Heart left ventricle (tissue), 16 donors: ENCODE data around the gene ANXA8L1. TPM values are rescaled to one million over a fixed set of nuclear protein-coding genes. Genes with fewer than 3 reads are reported as not detected.
"Not testable (repeated sequence)": the region's sequence is repeated elsewhere in the genome, so short reads cannot be mapped to it uniquely, and the experiment has no call there.

Source experiments
- ATAC-seq, 4 donors: fragments of 200-7000 bp; cut with Tn5 transposase; one replicate each; pipeline ENCODE4 v1.9.1; 2020 to 2022; ENCODE audit warnings: moderate library complexity in 4 of 4, mild to moderate bottlenecking in 3 of 4, moderate number of reproducible peaks in 1 of 4
- DNase-seq, 5 donors: peaks; one replicate each; pipeline ENCODE4 v3.0.0-alpha.2; 2020
- H3K27ac ChIP-seq, 12 donors: fragments of 200-600 bp; sonication (generic) in 4 of 12; one replicate each; pipeline versions ENCODE4 v1.5.0 to v1.8.0; 2016 to 2022; ENCODE audit warnings: mild to moderate bottlenecking in 2 of 12
- H3K27me3 ChIP-seq, 9 donors: fragments of 200-600 bp; sonication (generic) in 2 of 9; one replicate each; pipeline versions ENCODE4 v1.5.1 to v1.8.0; 2016 to 2022; ENCODE audit warnings: mild to moderate bottlenecking in 3 of 9
- H3K36me3 ChIP-seq, 9 donors: fragments of 200-600 bp; sonication (generic) in 2 of 9; one replicate each; pipeline versions ENCODE4 v1.5.0 to v1.8.0; 2018 to 2022; ENCODE audit warnings: mild to moderate bottlenecking in 2 of 9
- H3K4me1 ChIP-seq, 12 donors: fragments of 200-600 bp; sonication (generic) in 4 of 12; one replicate each; pipeline versions ENCODE4 v1.5.0 to v1.8.0; 2016 to 2022; ENCODE audit warnings: mild to moderate bottlenecking in 3 of 12
- H3K4me3 ChIP-seq, 12 donors: fragments of 200-600 bp; sonication (generic) in 4 of 12; one replicate each; pipeline versions ENCODE4 v1.5.0 to v1.8.0; 2017 to 2022; ENCODE audit warnings: mild to moderate bottlenecking in 9 of 12, moderate library complexity in 4 of 12
- H3K9me3 ChIP-seq, 12 donors: fragments of 200-600 bp; sonication (generic) in 4 of 12; one replicate each; pipeline versions ENCODE4 v1.5.0 to v1.8.0; 2016 to 2022; ENCODE audit warnings: mild to moderate bottlenecking in 1 of 12
- POLR2A ChIP-seq, 2 donors: fragments of 450-650 bp; IDR thresholded peaks; one replicate each; pipeline ENCODE4 v1.6.1; 2017; ENCODE audit warnings: antibody characterized with exemption in 2 of 2, mild to moderate bottlenecking in 2 of 2, moderate library complexity in 2 of 2
- WGBS, 4 donors: extraction: QIAGEN DNeasy Blood & Tissue Kit in 2 of 4; methylation state at CpG; one replicate each; pipeline versions ENCODE4 v1.1.5 to v1.1.7; 2013 to 2018; 5-methylcytosine and 5-hydroxymethylcytosine counted together
- intact Hi-C, 10 donors: fragments of 100-400 bp; cut with DNase I; formaldehyde crosslinking; loops; one replicate each; pipeline versions ENCODE4 v1.11.1 to v1.14.2; 2022
- long read RNA-seq, 3 donors: library from polyadenylated mRNA; unstranded; transcript quantifications; one replicate each; pipeline ENCODE4 v2.0.0, GENCODE V29; 2020 to 2021
- polyA plus RNA-seq, 2 donors: library from polyadenylated mRNA; stranded (reverse); fragments of 200-250 nt; gene quantifications; one replicate each; pipeline ENCODE4 v1.2.3, GENCODE V29; 2013
- total RNA-seq, 9 donors: library from RNA; depleted of rRNA in 2 of 9; stranded (reverse); fragments of >200 nt in 2 of 9; fragmentation: NEBNext Ultra II Directional in 3 of 9; extraction: Animal tissue kit (Norgen Biotek cat#: 25700) in 3 of 9; gene quantifications; one replicate each; pipeline versions ENCODE4 v1.1.0 to v1.2.4, GENCODE V29; 2016 to 2023
- TF ChIP-seq, protein P1 (sequence below), 12 donors: fragments of 200-600 bp; sonication (generic) in 4 of 12; IDR thresholded peaks; one replicate each; pipeline versions ENCODE4 v1.5.0 to v1.8.0; 2018 to 2022; ENCODE audit warnings: antibody characterized with exemption in 12 of 12, mild to moderate bottlenecking in 5 of 12
- donor health status: ischemic (EF 13 %, LVEDD 7.1; RV severe dilation, severe dysfunction).
- donor health status: healthy with polysubstance abuse.
- donor health status: DM: no; HTN: yes; CAD: no.
- donor health status: DM: no; HTN: no; CAD: no.
- donor health status: ischemic (EF 25% LVEDD 6.9; RV normal size, moderate dysfunction).
- donor health status: ischemic (EF 25% LVEDD 5.7; RV mildly dilated, moderate dysfunction).
- donor health status: healthy.
- donor health status: DM: yes; HTN: yes; CAD: no.
- donor health status: ischemic (EF 35%, LVEDD 5.7; RV mildly dilated, moderate dysfunction).
- donor health status: nonischemic (EF 11% LVEDD 7.7; RV severe dilation, severe dysfunction).
- donor health status: DM: yes; HTN: yes; CAD: no.
- donor health status: PGD.
- donor health status: ischemic (EF 29% LVEDD 5.4; RV normal size, mild dysfunction).
- donor health status: nonischemic (EF 23%, LVEDD 6.1; RV moderate dilation, normal function).

Gene ANXA8L1, protein sequence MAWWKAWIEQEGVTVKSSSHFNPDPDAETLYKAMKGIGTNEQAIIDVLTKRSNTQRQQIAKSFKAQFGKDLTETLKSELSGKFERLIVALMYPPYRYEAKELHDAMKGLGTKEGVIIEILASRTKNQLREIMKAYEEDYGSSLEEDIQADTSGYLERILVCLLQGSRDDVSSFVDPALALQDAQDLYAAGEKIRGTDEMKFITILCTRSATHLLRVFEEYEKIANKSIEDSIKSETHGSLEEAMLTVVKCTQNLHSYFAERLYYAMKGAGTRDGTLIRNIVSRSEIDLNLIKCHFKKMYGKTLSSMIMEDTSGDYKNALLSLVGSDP
- total RNA-seq: 10 to 100 TPM in 1 of 9 donors, 1 to 10 TPM in 1, not detected in 7; 1.6 to 43.5 TPM
- under 1 TPM in 1 of 2 donors, not detected in 1; 0.08 TPM for polyA plus RNA-seq
- long read RNA-seq, donor 1: 0 reads
- long read RNA-seq, donor 2: 0 reads
- long read RNA-seq, donor 3: 0 reads

DNA sequence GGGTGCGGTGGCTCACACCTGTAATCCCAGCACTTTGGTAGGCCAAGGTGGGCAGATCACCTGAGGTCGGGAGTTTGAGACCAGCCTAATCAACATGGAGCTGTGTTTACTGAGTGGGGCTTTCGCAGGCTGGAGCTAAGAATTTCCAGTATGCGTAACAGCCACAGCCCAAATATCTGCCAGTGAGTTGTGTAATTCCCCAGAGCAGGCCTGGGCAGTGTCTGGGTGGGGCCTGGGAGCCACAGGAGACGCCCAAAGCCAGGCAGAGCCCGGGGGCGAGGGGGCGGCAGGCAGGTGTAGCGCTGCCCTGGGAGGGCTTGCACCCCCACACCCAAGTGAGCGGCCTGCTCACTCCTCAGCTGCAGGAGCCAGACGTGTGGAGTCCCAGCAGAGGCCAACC lies at the start of gene ANXA8L1:
Gene ANXA8L1 (plus strand): TSS at position 371 of the 400 bp plus-strand sequence. CDS start 76 bp downstream, outside the sequence.
- H3K4me3 ChIP-seq, H3K36me3 ChIP-seq, H3K4me1 ChIP-seq, intact Hi-C loops, H3K27ac ChIP-seq, H3K9me3 ChIP-seq, H3K27me3 ChIP-seq, DNase-seq: not testable (repeated sequence)
- 81 to 89% (median 86%) methylated on average over 5 to 9 of the region's 11 CpGs; no CpG with 5 or more reads in 1 of the 4 donors for WGBS, 4 donors
- ATAC-seq: peak in 3 of 4 donors; percentile 44 to 49 (median 44)

DNA sequence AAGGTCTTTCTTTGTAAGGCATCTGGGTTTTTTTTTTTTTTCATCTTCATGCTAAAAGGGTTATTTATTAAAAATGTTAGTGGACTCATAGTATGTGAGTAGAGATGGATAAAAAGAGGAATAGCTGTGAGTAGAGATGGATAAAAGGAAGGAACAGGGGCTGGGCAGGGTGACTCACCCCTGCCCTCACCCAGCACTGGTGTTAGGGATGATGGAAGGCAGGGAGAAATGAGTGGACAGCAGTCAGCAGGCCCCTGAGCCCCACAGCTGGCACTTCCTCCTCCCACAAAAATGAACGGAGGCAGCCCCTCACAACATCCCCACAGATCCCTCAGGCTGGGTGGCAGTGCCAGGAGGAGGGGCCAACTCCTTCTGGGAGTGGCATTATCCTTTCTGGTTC lies 49.5 kb upstream of the ANXA8L1 start:
- intact Hi-C loops: loop anchor here in 2 of 10 donors (5.0 kb wide), 1 partner anchor 99 kb away; no protein-coding TSS in a partner anchor
- TF ChIP-seq, protein P1, sequence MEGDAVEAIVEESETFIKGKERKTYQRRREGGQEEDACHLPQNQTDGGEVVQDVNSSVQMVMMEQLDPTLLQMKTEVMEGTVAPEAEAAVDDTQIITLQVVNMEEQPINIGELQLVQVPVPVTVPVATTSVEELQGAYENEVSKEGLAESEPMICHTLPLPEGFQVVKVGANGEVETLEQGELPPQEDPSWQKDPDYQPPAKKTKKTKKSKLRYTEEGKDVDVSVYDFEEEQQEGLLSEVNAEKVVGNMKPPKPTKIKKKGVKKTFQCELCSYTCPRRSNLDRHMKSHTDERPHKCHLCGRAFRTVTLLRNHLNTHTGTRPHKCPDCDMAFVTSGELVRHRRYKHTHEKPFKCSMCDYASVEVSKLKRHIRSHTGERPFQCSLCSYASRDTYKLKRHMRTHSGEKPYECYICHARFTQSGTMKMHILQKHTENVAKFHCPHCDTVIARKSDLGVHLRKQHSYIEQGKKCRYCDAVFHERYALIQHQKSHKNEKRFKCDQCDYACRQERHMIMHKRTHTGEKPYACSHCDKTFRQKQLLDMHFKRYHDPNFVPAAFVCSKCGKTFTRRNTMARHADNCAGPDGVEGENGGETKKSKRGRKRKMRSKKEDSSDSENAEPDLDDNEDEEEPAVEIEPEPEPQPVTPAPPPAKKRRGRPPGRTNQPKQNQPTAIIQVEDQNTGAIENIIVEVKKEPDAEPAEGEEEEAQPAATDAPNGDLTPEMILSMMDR (IDR thresholded peaks at IDR 0.05): no peak
- TF ChIP-seq POLR2A (IDR thresholded peaks at IDR 0.05): no peak
- 50 to 90% (median 61%) methylated on average over 1 of the region's 1 CpG for WGBS, 4 donors
- no peaks in the 10 kb centered on the region for H3K9me3 ChIP-seq
- H3K36me3 ChIP-seq: no peaks in the 10 kb centered on the region
- no peak for ATAC-seq
- H3K4me1 ChIP-seq: no peaks in the 10 kb centered on the region
- no peak overlapping the region for H3K27ac ChIP-seq
- peaks cover 0 to 6% (median 0%) of the 10 kb centered on the region in 9 donors for H3K27me3 ChIP-seq
- no peak overlapping the region for H3K4me3 ChIP-seq
- no peak for DNase-seq

DNA sequence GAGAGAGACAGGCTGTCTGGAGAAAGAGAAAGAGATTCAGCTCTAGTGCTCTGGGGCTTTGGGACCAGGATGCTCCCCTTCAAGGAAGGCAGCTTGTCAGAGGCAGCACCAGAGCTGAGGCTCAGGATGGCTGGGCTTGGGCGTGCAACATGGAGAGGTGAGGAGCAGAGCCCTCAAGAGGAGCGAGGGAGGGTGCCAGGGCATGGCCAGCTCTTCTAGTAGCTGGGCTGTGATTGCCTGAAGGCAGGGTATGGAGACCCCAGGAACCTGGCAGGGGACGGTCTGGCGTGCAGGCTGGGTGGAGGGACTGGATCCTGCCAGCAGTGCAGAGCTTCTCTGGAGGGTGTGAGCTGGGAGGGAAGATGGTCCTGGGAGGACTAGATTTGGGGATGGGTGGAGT lies 48.6 kb upstream of the ANXA8L1 start:
- no peak overlapping the region for H3K4me3 ChIP-seq
- no peaks in the 10 kb centered on the region for H3K9me3 ChIP-seq
- intact Hi-C loops: loop anchor here in 2 of 10 donors (5.0 kb wide), 1 partner anchor 100 kb away; no protein-coding TSS in a partner anchor
- WGBS, 4 donors: 89 to 100% (median 92%) methylated on average over 4 of the region's 4 CpGs
- H3K27me3 ChIP-seq: peaks cover 0 to 8% (median 0%) of the 10 kb centered on the region in 9 donors
- H3K27ac ChIP-seq: no peak overlapping the region
- TF ChIP-seq, protein P1 (IDR thresholded peaks at IDR 0.05): no peak
- TF ChIP-seq POLR2A (IDR thresholded peaks at IDR 0.05): no peak
- no peaks in the 10 kb centered on the region for H3K36me3 ChIP-seq
- DNase-seq (no peak), ATAC-seq (no peak)
- no peaks in the 10 kb centered on the region for H3K4me1 ChIP-seq

DNA sequence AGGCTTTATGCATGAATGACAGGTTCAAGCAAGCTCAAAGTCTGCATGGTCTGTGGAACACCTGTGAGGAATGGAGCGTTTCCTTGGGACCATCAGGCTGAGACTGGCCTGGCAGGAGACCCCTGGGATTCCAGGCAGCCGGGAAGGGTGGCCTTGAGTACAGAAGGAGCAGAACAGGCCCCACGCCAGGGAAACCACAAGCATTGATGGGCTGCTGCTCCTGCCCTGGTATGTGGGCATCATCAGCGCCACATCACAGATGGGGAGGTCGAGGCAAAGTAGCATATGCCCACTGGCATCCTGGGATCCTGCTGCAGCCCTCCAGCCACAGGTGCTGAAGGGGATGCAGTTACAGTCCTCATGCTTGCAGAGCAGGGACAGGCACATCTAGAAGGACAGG lies 47.9 kb upstream of the ANXA8L1 start:
- Histone ChIP-seq H3K4me1 (no peaks in the 10 kb centered on the region), H3K27ac (no peak overlapping the region), H3K4me3 (no peak overlapping the region), H3K27me3 (peaks cover 0 to 8% (median 0%) of the 10 kb centered on the region in 9 donors), H3K36me3 (no peaks in the 10 kb centered on the region), H3K9me3 (no peaks in the 10 kb centered on the region)
- DNase-seq (peak in 1 of 5 donors; percentile 33), ATAC-seq (no peak)
- intact Hi-C loops: loop anchor here in 2 of 10 donors (5.0 kb wide), 1 partner anchor 100 kb away; no protein-coding TSS in a partner anchor
- WGBS, 4 donors: 85 to 87% (median 85%) methylated on average over 3 to 5 of the region's 5 CpGs
- TF ChIP-seq, protein P1 (IDR thresholded peaks at IDR 0.05): no peak
- no peak for TF ChIP-seq POLR2A (IDR thresholded peaks at IDR 0.05)
